K562 (cell line): Measurements from ENCODE around the gene RNLS. TPM values are rescaled to one million over a fixed set of nuclear protein-coding genes. Genes with fewer than 3 reads are reported as not detected.

Source experiments
- ATAC-seq: fragments of 200-7000 bp; cut with Tn5 transposase; 3 replicates; pipeline ENCODE4 v1.9.1; 2020; ENCODE audit warnings: moderate library complexity
- BruUV-seq: library from RNA; stranded (reverse); fragments of 400-500 nt; replicated peaks from 2 replicates; lab custom pipeline; 2021; lab: Mats Ljungman, UMichigan
- CTCF ChIA-PET: fragments of 300-600 bp; formaldehyde crosslinking; extraction: SDS; loops from one replicate; lab custom pipeline; 2021; ENCODE audit warnings: low intra/inter-chr PET ratio; lab: Yijun Ruan, JAX
- POLR2A ChIA-PET: fragments of 300-600, 350-650 bp; sonication (Branson Sonifier 250); formaldehyde crosslinking; extraction: SDS; loops from one replicate; lab custom pipeline; 2021; ENCODE audit warnings: antibody characterized with exemption, inconsistent platforms; lab: Yijun Ruan, JAX
- DNase-seq, 4 experiments: peaks; one replicate each; pipeline versions ENCODE4 v3.0.0 to v3.0.0-alpha.2; 2011 to 2018; ENCODE audit warnings: low spot score in 3 of 4, mixed read lengths in 3 of 4; ENCODE audit errors: extremely low read depth in 1 of 4
- FAIRE-seq: peaks from 2 replicates; lab custom pipeline; 2011; peaks lifted over from hg19 to GRCh38; lab: Jason Lieb, UNC
- H2AFZ ChIP-seq: 2 replicates; pipeline ENCODE4 v1.6.0; 2011; ENCODE audit warnings: low read depth, low read length, control low read depth, inconsistent platforms
- H3K27ac ChIP-seq: fragments of 200-600 bp; 3 replicates; pipeline ENCODE4 v1.8.0; 2011; ENCODE audit warnings: low read depth, mild to moderate bottlenecking, control low read depth, inconsistent platforms, low read length, moderate library complexity, mixed read lengths; ENCODE audit errors: extremely low read depth
- H3K27me3 ChIP-seq, 2 experiments: fragments of 300-600 bp in 1 of 2; 2 replicates in 1 of 2; 3 replicates in 1 of 2; pipeline versions ENCODE4 v1.6.0 to v1.8.0; 2011; ENCODE audit warnings: inconsistent platforms in 2 of 2, low read length in 2 of 2, mild to moderate bottlenecking in 1 of 2, mixed read lengths in 1 of 2, moderate library complexity in 1 of 2; ENCODE audit not compliant: control insufficient read depth in 2 of 2, insufficient read depth in 2 of 2
- H3K36me3 ChIP-seq: fragments of 300-600 bp; 3 replicates; pipeline ENCODE4 v1.8.0; 2011; ENCODE audit warnings: mild to moderate bottlenecking, low read length, inconsistent platforms; ENCODE audit not compliant: control insufficient read depth, insufficient read depth
- H3K4me1 ChIP-seq, 2 experiments: fragments of 200-600 bp in 1 of 2; replicated peaks in 1 of 2; 2 replicates in 1 of 2; 3 replicates in 1 of 2; pipeline versions ENCODE4 v1.5.1 to v1.8.0; 2011; ENCODE audit warnings: inconsistent platforms in 2 of 2, low read length in 2 of 2, mild to moderate bottlenecking in 1 of 2, mixed read lengths in 1 of 2, moderate library complexity in 1 of 2; ENCODE audit not compliant: control insufficient read depth in 2 of 2, insufficient read depth in 2 of 2
- H3K4me2 ChIP-seq: 2 replicates; pipeline ENCODE4 v1.6.1; 2011; ENCODE audit warnings: low read length, control low read depth, inconsistent platforms, mixed read lengths; ENCODE audit not compliant: insufficient read depth
- H3K4me3 ChIP-seq: fragments of 200-600 bp; sonication (generic), shearing (Covaris generic); 2 replicates; pipeline ENCODE4 v1.5.1; 2016; ENCODE audit warnings: control low read depth, inconsistent platforms
- H3K79me2 ChIP-seq: fragments of 200-600 bp; 3 replicates; pipeline ENCODE4 v1.8.0; 2011; ENCODE audit warnings: low read length, inconsistent platforms; ENCODE audit not compliant: control insufficient read depth, insufficient read depth
- H3K9ac ChIP-seq, 2 experiments: 2 replicates each; pipeline versions ENCODE4 v1.6.0 to v1.6.1; 2011; ENCODE audit warnings: low read depth in 2 of 2, low read length in 2 of 2, control low read depth in 1 of 2, inconsistent platforms in 1 of 2, mild to moderate bottlenecking in 1 of 2, mixed read lengths in 1 of 2; ENCODE audit not compliant: insufficient read depth in 1 of 2
- H3K9me1 ChIP-seq: one replicate; pipeline ENCODE4 v1.6.0; 2011; ENCODE audit warnings: inconsistent platforms, mild to moderate bottlenecking, low read length, moderate library complexity; ENCODE audit not compliant: control insufficient read depth, insufficient read depth
- H3K9me3 ChIP-seq: replicated peaks from 2 replicates; pipeline ENCODE4 v1.5.1; 2011; ENCODE audit warnings: low read depth, low read length, inconsistent platforms; ENCODE audit not compliant: control insufficient read depth, insufficient read depth
- H4K20me1 ChIP-seq: replicated peaks from 2 replicates; pipeline ENCODE4 v1.6.1; 2011; ENCODE audit warnings: low read length, inconsistent platforms, mixed read lengths; ENCODE audit not compliant: control insufficient read depth, insufficient read depth
- COPS2 ChIP-seq: fragments of 450-650 bp; conservative IDR thresholded peaks from 2 replicates; pipeline ENCODE4 v1.6.1; 2016; ENCODE audit warnings: mild to moderate bottlenecking, moderate library complexity
- CTBP1 ChIP-seq: fragments of 450-650 bp; IDR thresholded peaks from 2 replicates; pipeline ENCODE4 v1.6.1; 2016; ENCODE audit warnings: borderline replicate concordance
- DIDO1 ChIP-seq: fragments of 450-650 bp; IDR thresholded peaks from 2 replicates; pipeline ENCODE4 v1.6.1; 2016; ENCODE audit warnings: low read depth, missing biosample characterization, missing genetic modification characterization
- ESRRB ChIP-seq: fragments of 250-450 bp; sonication (Bioruptor Pico); IDR thresholded peaks from 2 replicates; pipeline ENCODE4 v1.5.0; 2020; ENCODE audit warnings: mild to moderate bottlenecking, moderate library complexity, borderline replicate concordance
- EZH2 ChIP-seq: IDR thresholded peaks from 2 replicates; pipeline ENCODE4 v1.6.1; 2012; ENCODE audit warnings: low read depth, mild to moderate bottlenecking, inconsistent platforms, low read length, borderline replicate concordance
- FOXJ3 ChIP-seq: sonication (generic); formaldehyde crosslinking; IDR thresholded peaks from 2 replicates; pipeline ENCODE4 v1.4.0; 2020; ENCODE audit warnings: mild to moderate bottlenecking, missing genetic modification reagents
- KLF6 ChIP-seq: fragments of 250-450 bp; sonication (Bioruptor Pico); IDR thresholded peaks from 2 replicates; pipeline ENCODE4 v1.4.0; 2020; ENCODE audit warnings: mild to moderate bottlenecking, moderate library complexity, borderline replicate concordance
- LEF1 ChIP-seq: fragments of 450-650 bp; IDR thresholded peaks from 2 replicates; pipeline ENCODE4 v1.6.1; 2016; ENCODE audit warnings: mild to moderate bottlenecking
- MEF2A ChIP-seq: IDR thresholded peaks from 2 replicates; pipeline ENCODE4 v1.6.1; 2011; ENCODE audit warnings: low read depth, mild to moderate bottlenecking, low read length, moderate library complexity; ENCODE audit not compliant: control insufficient read depth
- RBM15 ChIP-seq: fragments of 200-400 bp; formaldehyde crosslinking; IDR thresholded peaks from 2 replicates; pipeline ENCODE4 v1.6.1; 2018; ENCODE audit warnings: mild to moderate bottlenecking, low read length, moderate library complexity; ENCODE audit not compliant: insufficient read depth
- SETDB1 ChIP-seq: IDR thresholded peaks from one replicate; pipeline ENCODE4 v1.6.1; 2012; ENCODE audit warnings: low read length, control low read depth, inconsistent platforms
- TAF9B ChIP-seq: fragments of 450-650 bp; IDR thresholded peaks from 2 replicates; pipeline ENCODE4 v1.6.1; 2018; ENCODE audit warnings: mild to moderate bottlenecking; ENCODE audit not compliant: partially characterized antibody
- ZNF436 ChIP-seq: fragments of 250-450, 450-650 bp; sonication (Bioruptor Pico); formaldehyde crosslinking; IDR thresholded peaks from 2 replicates; pipeline ENCODE4 v1.7.0; 2020; ENCODE audit warnings: mild to moderate bottlenecking
- ZNF699 ChIP-seq: fragments of 250-450 bp; sonication (Bioruptor Pico); IDR thresholded peaks from 2 replicates; pipeline ENCODE4 v1.8.0; 2021; ENCODE audit warnings: mild to moderate bottlenecking, moderate library complexity; ENCODE audit not compliant: insufficient replicate concordance
- ZNF707 ChIP-seq: fragments of 250-450 bp; sonication (Bioruptor Pico); conservative IDR thresholded peaks from 2 replicates; pipeline ENCODE4 v1.8.0; 2022; ENCODE audit warnings: inconsistent platforms, mild to moderate bottlenecking, moderate library complexity
- WGBS: fragments of 100-300 bp; shearing (Covaris generic); methylation state at CpG from one replicate; pipeline ENCODE4 v1.1.6; 2016; ENCODE audit warnings: low coverage, mixed read lengths; ENCODE audit not compliant: insufficient coverage; ENCODE audit errors: missing lambda C conversion rate; 5-methylcytosine and 5-hydroxymethylcytosine counted together
- in situ Hi-C: fragments of 300-500 bp; cut with MboI; formaldehyde crosslinking; loops from 4 replicates; pipeline ENCODE4 v1.15.0; 2018; ENCODE audit warnings: inconsistent platforms, mixed read lengths
- intact Hi-C: fragments of 100-400 bp; cut with micrococcal nuclease; formaldehyde crosslinking; loops from 2 replicates; pipeline ENCODE4 v1.14.2; 2022
- polyA plus RNA-seq, 8 experiments: library from polyadenylated mRNA; depleted of rRNA in 4 of 8; stranded (reverse) in 5 of 8; unstranded in 3 of 8; fragments of >200 nt; fragmentation: Nextera tagmentation in 2 of 8; fragmentation: Illumina TruSeq in 1 of 8; extraction: Ambion mirVana in 2 of 8; extraction: Trizol in 1 of 8; gene quantifications; 2 replicates each; pipeline versions ENCODE4 v1.2.1 to v1.2.3, GENCODE V29; 2011 to 2014; ENCODE audit warnings: inconsistent platforms in 1 of 8, missing spikeins in 1 of 8
- total RNA-seq, 7 experiments: library from RNA; depleted of rRNA in 6 of 7; stranded (reverse); fragments of >200 nt in 6 of 7; fragmentation: Illumina TruSeq in 2 of 7; extraction: Trizol in 2 of 7; gene quantifications; 2 replicates each; pipeline versions ENCODE4 v1.2.1 to v1.2.3, GENCODE V29; 2011 to 2021; ENCODE audit warnings: low replicate concordance in 1 of 7
- TF ChIP-seq, protein P1 (sequence below): fragments of 250-450 bp; sonication (Bioruptor Pico); IDR thresholded peaks from 2 replicates; pipeline ENCODE4 v1.4.0; 2020; ENCODE audit warnings: borderline replicate concordance
- TF ChIP-seq, protein P2 (sequence below), 2 experiments: fragments of 450-650 bp; IDR thresholded peaks; 2 replicates each; pipeline ENCODE4 v1.6.1; 2018; ENCODE audit warnings: mild to moderate bottlenecking in 2 of 2, low read depth in 1 of 2; ENCODE audit not compliant: partially characterized antibody in 2 of 2

RNLS gene
- total and polyA plus RNA-seq, 9 of the 15 experiments (the other 6 are each of a cell fraction or from before 2014, with no cell fraction given), result 0.14 to 0.72 (median 0.41) TPM; not detected in 3

DNA sequence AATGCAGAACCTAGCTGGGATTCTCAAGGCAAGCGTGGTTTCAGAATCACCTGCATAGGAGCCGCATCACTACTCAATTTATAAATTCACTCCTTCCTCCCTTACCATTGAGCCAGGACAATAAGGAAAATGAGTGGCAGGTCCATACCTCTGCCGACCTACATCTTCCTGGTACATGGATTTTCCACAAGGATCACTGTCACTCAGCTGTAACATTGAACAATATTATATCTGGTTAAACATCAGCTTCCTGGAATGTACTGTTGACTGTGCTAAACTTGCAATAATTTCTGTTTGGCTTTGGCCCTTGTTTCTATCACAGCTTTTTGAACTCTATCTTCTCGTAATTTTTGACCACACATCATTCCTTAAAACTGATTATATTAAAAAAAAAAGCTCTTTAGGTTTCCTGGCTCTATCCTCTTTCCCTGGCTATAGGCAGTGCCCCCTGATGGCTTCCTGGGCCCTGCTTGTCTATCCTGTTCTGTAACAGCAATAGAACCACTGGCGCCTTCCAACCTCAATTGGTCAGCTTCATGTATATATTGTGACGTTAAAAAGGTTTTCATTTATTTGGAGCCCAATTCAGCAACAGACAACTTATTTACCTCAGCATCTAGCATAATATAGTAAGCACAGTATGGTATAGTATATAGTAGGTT is 59.2 kb downstream of the RNLS start (continued):
- TF ChIP-seq, protein P1, sequence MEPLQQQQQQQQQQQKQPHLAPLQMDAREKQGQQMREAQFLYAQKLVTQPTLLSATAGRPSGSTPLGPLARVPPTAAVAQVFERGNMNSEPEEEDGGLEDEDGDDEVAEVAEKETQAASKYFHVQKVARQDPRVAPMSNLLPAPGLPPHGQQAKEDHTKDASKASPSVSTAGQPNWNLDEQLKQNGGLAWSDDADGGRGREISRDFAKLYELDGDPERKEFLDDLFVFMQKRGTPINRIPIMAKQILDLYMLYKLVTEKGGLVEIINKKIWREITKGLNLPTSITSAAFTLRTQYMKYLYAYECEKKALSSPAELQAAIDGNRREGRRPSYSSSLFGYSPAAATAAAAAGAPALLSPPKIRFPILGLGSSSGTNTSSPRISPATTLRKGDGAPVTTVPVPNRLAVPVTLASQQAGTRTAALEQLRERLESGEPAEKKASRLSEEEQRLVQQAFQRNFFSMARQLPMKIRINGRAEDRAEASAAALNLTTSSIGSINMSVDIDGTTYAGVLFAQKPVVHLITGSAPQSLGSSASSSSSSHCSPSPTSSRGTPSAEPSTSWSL (CRISPR knock-in tag), result no peak
- TF ChIP-seq ESRRB (CRISPR knock-in tag), result no peak
- no peak for TF ChIP-seq LEF1
- TF ChIP-seq ZNF699 (CRISPR knock-in tag), result no peak
- no peak for TF ChIP-seq DIDO1 (tag)
- TF ChIP-seq ZNF436 (CRISPR knock-in tag), result no peak
- TF ChIP-seq RBM15, result no peak
- TF ChIP-seq, all 486 proteins: peak for 0

DNA sequence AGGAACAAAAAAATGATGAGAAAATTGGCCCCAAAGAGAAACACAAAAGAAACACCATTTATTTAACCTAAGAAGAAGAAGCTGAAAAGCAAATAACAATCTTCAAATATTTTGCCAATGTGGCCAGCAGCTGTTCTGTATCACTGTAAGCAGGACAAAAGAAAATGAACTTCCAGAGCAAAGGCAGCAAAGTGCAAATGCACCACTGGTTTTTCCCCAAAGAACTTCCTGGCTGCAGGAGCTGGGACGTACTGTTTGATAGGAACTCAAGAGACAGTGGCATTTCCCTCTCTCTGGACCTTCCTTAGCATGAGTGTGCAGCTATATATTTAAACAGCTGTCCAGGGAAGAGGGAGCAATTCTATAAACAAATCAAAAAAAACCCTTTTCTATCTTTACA is 60.4 kb downstream of the RNLS start:
- Histone ChIP-seq H3K9ac (no peak overlapping the region), H3K27ac (no peak overlapping the region), H4K20me1 (no peaks in the 10 kb centered on the region), H3K27me3 (no peaks in the 10 kb centered on the region), H3K4me2 (no peak overlapping the region), H2AFZ (no peak overlapping the region), H3K4me1 (no peaks in the 10 kb centered on the region), H3K36me3 (no peaks in the 10 kb centered on the region), H3K79me2 (no peaks in the 10 kb centered on the region), H3K9me1 (no peaks in the 10 kb centered on the region), H3K4me3 (no peak overlapping the region), H3K9me3 (no peaks in the 10 kb centered on the region)
- WGBS, result 0% methylated on average over 1 of the region's 1 CpG
- DNase-seq, result no peak
- intact Hi-C loops (no loop called here), in situ Hi-C loops (no loop called here)
- FAIRE-seq, result no peak
- no peak for ATAC-seq
- POLR2A ChIA-PET, result no interaction called here
- no TSS peak for BruUV-seq
- CTCF ChIA-PET, result no interaction called here
- TF ChIP-seq FOXJ3 (CRISPR knock-in tag) (no peak), KLF6 (no peak), TAF9B (no peak), MEF2A (no peak), CTBP1 (no peak), SETDB1 (no peak), EZH2 (no peak), ZNF707 (no peak), COPS2 (no peak)
- TF ChIP-seq, protein P2, sequence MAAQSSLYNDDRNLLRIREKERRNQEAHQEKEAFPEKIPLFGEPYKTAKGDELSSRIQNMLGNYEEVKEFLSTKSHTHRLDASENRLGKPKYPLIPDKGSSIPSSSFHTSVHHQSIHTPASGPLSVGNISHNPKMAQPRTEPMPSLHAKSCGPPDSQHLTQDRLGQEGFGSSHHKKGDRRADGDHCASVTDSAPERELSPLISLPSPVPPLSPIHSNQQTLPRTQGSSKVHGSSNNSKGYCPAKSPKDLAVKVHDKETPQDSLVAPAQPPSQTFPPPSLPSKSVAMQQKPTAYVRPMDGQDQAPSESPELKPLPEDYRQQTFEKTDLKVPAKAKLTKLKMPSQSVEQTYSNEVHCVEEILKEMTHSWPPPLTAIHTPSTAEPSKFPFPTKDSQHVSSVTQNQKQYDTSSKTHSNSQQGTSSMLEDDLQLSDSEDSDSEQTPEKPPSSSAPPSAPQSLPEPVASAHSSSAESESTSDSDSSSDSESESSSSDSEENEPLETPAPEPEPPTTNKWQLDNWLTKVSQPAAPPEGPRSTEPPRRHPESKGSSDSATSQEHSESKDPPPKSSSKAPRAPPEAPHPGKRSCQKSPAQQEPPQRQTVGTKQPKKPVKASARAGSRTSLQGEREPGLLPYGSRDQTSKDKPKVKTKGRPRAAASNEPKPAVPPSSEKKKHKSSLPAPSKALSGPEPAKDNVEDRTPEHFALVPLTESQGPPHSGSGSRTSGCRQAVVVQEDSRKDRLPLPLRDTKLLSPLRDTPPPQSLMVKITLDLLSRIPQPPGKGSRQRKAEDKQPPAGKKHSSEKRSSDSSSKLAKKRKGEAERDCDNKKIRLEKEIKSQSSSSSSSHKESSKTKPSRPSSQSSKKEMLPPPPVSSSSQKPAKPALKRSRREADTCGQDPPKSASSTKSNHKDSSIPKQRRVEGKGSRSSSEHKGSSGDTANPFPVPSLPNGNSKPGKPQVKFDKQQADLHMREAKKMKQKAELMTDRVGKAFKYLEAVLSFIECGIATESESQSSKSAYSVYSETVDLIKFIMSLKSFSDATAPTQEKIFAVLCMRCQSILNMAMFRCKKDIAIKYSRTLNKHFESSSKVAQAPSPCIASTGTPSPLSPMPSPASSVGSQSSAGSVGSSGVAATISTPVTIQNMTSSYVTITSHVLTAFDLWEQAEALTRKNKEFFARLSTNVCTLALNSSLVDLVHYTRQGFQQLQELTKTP (IDR thresholded peaks at IDR 0.05; ENCODE audit: low read depth in 1 of 2, partially characterized antibody in 2 of 2), result no peak
